ENCODE results near the gene POLR3E.
A peak's percentile ranks its signal among the peaks of the same experiment; 100 is the strongest.
"Not testable (repeated sequence)": the region's sequence is repeated elsewhere in the genome, so short reads cannot be mapped to it uniquely, and the experiment has no call there.

POLR3E gene

DNA sequence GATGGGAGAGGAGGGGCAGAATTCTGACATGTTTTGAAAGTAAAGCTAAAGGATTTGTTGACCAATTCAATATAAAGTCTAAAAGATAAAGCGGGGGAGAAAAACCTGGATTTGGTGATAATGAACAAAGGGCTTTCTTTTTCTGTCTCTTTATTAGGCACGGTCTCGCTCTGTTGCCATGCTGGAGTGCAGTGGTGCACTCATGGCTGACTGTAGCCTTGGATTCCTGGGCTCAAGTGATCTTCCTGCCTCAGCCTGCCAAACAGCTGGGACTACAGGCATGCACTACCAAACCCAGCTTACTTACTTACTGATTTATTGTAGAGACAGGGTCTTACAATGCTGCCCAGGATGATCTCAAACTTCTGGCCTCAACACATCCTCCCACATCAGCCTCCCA, 69.7 kb downstream of the POLR3E start:
- H3K9me3 ChIP-seq (ENCODE audit: control insufficient read depth, insufficient read depth, low read length), result no peaks in the 10 kb centered on the region
- H3K27me3 ChIP-seq (ENCODE audit: control insufficient read depth, insufficient read depth, low read length), result no peaks in the 10 kb centered on the region
- H3K36me3 ChIP-seq (ENCODE audit: control insufficient read depth, insufficient read depth, low read length), result no peaks in the 10 kb centered on the region
- no peaks in the 10 kb centered on the region for H3K4me1 ChIP-seq (ENCODE audit: control insufficient read depth, insufficient read depth, low read length)
- WGBS (ENCODE audit: insufficient coverage, insufficient read length), result no CpG with 5 or more reads among the region's 3 CpGs
- no peak for DNase-seq (ENCODE audit: low read depth, low spot score)
- H3K27ac ChIP-seq (ENCODE audit: low read length), result no peak overlapping the region
- H3K4me3 ChIP-seq (ENCODE audit: low read length), result no peak overlapping the region

DNA sequence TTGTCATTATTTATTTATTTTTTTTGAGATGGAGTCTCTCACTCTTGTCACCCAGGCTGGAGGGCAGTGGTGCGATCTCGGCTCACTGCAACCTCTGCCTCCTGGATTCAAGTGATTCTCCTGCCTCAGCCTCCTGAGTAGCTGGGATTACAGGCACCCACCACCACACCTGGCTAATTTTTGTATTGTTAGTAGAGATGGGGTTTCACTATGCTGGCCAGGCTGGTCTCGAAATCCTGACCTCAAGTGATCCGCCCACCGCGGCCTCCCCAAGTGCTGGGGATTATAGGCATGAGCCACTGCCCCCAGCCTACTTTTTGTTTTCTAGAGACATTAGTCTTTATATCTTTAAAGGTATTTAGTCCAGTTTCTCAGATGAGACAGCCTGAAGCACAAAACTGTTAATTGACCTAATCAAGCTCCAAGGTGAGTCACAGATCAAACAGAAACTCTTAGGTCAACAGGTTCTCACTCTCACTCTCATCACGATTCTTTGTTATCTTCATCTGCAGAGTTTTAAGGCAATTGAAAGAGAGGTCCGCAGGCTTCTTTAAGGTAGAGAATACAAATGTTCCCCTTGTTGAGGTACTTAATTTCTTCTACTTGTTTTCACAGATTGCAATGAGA, 71.1 kb downstream of the POLR3E start:
- H3K9me3 ChIP-seq (ENCODE audit: control insufficient read depth, insufficient read depth, low read length); H3K4me3 ChIP-seq (ENCODE audit: low read length); H3K27ac ChIP-seq (ENCODE audit: low read length); DNase-seq (ENCODE audit: low read depth, low spot score); H3K36me3 ChIP-seq (ENCODE audit: control insufficient read depth, insufficient read depth, low read length); H3K27me3 ChIP-seq (ENCODE audit: control insufficient read depth, insufficient read depth, low read length); H3K4me1 ChIP-seq (ENCODE audit: control insufficient read depth, insufficient read depth, low read length): not testable (repeated sequence)
- no CpG with 5 or more reads among the region's 8 CpGs for WGBS (ENCODE audit: insufficient coverage, insufficient read length)

DNA sequence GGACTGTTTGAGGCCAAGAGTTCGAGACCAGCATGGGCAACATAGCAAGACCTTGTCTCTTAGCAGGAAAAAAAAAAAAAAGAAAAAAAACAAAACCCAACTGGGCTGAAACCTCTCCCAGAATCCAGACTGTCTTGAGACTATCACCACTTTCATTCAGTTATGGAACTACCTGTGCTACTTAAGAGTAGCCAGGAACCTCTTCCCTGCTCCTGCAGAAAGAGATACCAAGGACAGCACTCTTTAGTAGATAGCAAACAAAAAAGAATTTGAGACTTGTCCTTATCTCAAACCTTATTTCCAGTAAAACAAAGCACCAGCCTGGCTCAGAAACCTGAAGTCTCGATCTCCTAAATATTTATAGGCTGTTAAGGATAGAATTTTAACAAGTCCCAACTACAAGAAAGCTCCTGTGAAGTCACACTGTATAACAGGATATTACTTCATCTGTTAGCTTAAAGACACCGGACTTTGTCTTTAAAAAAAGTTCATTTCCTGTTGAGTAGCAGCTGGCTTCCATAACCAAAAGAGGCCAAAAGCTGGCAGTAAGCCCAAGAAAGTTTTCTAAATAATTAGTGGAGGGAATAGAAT, 72.1 kb downstream of the POLR3E start:
- Histone ChIP-seq H3K27me3 (ENCODE audit: control insufficient read depth, insufficient read depth, low read length) (no peaks in the 10 kb centered on the region), H3K4me1 (ENCODE audit: control insufficient read depth, insufficient read depth, low read length) (no peaks in the 10 kb centered on the region), H3K27ac (ENCODE audit: low read length) (no peak overlapping the region), H3K4me3 (ENCODE audit: low read length) (no peak overlapping the region), H3K36me3 (ENCODE audit: control insufficient read depth, insufficient read depth, low read length) (no peaks in the 10 kb centered on the region), H3K9me3 (ENCODE audit: control insufficient read depth, insufficient read depth, low read length) (no peaks in the 10 kb centered on the region)
- DNase-seq (ENCODE audit: low read depth, low spot score), result no peak
- WGBS (ENCODE audit: insufficient coverage, insufficient read length), result no CpG with 5 or more reads among the region's 3 CpGs

DNA sequence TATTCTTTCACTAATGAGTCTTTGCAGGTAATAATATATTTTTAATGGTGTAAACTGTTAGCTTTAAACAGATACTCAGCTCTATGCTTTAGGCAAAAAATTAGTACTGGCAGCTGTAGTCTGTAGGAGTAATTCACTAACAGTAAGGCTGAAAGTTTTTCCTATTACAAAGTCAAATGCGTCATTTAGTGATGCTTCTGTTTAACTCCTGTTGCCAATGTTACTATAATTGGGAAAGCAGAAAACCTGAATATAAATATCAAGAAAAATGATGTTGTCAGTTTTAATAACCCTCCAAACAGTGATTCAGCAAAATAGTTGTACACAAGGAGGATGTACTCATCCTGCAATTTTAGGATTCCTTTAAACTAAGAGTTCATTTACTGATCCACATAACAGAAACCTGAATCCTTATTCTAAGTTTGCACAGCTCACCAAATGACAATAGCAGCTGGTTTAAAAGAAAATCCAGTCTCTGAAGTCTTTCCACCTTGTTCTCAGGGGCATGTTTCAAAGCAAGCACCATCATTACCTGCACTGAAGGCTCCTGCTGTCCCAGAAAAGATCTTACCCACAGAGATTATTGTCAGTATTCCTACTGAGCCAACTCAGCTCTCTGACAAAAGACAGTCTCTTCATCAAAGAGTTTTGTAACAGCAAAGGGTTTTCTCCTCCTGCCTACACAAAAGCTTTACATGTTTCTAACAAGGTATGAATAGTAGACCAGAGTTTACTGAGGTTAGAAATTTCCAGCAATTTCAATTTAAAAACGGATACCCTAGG, 73.0 kb downstream of the POLR3E start:
- WGBS (ENCODE audit: insufficient coverage, insufficient read length), result no CpG with 5 or more reads among the region's 2 CpGs
- no peaks in the 10 kb centered on the region for H3K27me3 ChIP-seq (ENCODE audit: control insufficient read depth, insufficient read depth, low read length)
- H3K36me3 ChIP-seq (ENCODE audit: control insufficient read depth, insufficient read depth, low read length), result no peaks in the 10 kb centered on the region
- no peak overlapping the region for H3K27ac ChIP-seq (ENCODE audit: low read length)
- H3K4me1 ChIP-seq (ENCODE audit: control insufficient read depth, insufficient read depth, low read length), result no peaks in the 10 kb centered on the region
- no peak overlapping the region for H3K4me3 ChIP-seq (ENCODE audit: low read length)
- H3K9me3 ChIP-seq (ENCODE audit: control insufficient read depth, insufficient read depth, low read length), result no peaks in the 10 kb centered on the region
- DNase-seq (ENCODE audit: low read depth, low spot score), result no peak

DNA sequence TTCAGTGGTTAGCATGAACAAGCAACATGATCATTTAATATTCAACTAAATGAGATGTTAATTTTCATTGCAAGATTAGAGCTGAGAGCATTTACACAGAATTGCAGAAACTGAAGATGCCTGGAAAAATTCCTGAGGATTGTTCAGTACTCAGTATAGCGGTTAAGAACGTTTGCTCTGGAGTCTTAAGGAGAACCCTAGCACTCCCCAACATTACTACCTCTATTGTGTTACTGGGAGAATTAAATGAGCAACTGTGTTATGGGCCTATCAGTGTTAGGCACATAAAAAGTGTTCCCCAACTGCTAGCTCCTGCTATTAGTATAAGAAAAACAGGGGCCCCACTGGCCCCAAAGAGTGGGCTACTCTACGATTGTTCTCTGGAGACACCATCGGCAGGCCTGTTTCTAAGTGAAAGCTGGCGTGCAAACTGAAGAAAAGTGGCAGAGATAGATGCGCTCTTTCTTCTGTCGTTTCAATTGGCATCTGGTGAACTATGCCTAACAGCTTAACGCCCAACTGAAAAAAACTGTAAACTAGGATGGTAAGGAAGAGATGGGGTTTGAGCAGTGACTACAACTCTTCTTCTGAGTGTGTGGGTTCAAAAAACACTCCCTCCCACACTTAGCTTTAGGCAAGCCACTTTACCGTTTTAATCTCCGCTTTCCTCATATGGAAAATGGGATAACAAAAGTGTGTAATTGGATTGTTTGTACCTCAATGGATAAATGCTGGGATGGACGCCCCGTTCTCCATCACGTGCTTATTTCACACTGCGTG, 75.9 kb downstream of the POLR3E start:
- Histone ChIP-seq H3K4me3 (ENCODE audit: low read length) (peak overlapping the region; percentile 70; the same call in 1 of the 2 replicates), H3K36me3 (ENCODE audit: control insufficient read depth, insufficient read depth, low read length) (no peaks in the 10 kb centered on the region), H3K27ac (ENCODE audit: low read length) (no peak overlapping the region), H3K27me3 (ENCODE audit: control insufficient read depth, insufficient read depth, low read length) (no peaks in the 10 kb centered on the region), H3K4me1 (ENCODE audit: control insufficient read depth, insufficient read depth, low read length) (no peaks in the 10 kb centered on the region), H3K9me3 (ENCODE audit: control insufficient read depth, insufficient read depth, low read length) (no peaks in the 10 kb centered on the region)
- WGBS (ENCODE audit: insufficient coverage, insufficient read length), result no CpG with 5 or more reads among the region's 14 CpGs
- no peak for DNase-seq (ENCODE audit: low read depth, low spot score)

DNA sequence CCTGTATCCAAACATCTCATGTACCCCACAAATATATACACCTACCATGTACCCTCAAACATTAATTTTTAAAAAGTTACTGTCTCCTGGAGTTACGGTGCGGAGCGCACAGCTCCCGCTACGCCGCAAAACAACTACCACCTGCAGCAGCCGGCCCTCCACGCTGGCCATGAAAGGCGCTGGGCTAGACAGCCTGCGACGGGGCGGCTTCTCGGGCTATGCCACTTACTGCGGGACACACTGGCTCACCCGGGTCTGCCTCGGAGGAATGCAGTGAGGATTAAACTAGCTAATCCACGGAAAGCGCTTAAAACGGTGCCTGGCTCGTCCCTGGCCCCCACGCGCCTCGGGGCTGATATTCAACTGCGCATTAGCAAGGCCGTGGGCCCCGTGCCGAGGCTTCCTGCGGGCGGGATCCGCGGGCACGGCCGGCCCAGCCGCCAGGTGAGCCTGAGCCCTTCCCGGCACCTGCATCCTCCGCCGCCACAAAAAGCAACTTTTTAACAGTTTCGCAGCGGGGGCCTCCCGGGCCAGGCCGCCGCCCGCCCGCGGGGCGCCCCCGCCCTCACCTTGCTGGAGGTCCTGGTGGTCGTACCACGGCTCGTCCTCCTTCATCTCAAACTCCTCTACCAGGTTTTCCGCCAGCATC, 76.6 kb downstream of the POLR3E start:
- Histone ChIP-seq H3K9me3 (ENCODE audit: control insufficient read depth, insufficient read depth, low read length) (no peaks in the 10 kb centered on the region), H3K27ac (ENCODE audit: low read length) (no peak overlapping the region), H3K4me1 (ENCODE audit: control insufficient read depth, insufficient read depth, low read length) (no peaks in the 10 kb centered on the region), H3K27me3 (ENCODE audit: control insufficient read depth, insufficient read depth, low read length) (no peaks in the 10 kb centered on the region), H3K36me3 (ENCODE audit: control insufficient read depth, insufficient read depth, low read length) (no peaks in the 10 kb centered on the region), H3K4me3 (ENCODE audit: low read length) (peak overlapping the region; percentile 70)
- no peak for DNase-seq (ENCODE audit: low read depth, low spot score)
- WGBS (ENCODE audit: insufficient coverage, insufficient read length), result no CpG with 5 or more reads among the region's 51 CpGs

DNA sequence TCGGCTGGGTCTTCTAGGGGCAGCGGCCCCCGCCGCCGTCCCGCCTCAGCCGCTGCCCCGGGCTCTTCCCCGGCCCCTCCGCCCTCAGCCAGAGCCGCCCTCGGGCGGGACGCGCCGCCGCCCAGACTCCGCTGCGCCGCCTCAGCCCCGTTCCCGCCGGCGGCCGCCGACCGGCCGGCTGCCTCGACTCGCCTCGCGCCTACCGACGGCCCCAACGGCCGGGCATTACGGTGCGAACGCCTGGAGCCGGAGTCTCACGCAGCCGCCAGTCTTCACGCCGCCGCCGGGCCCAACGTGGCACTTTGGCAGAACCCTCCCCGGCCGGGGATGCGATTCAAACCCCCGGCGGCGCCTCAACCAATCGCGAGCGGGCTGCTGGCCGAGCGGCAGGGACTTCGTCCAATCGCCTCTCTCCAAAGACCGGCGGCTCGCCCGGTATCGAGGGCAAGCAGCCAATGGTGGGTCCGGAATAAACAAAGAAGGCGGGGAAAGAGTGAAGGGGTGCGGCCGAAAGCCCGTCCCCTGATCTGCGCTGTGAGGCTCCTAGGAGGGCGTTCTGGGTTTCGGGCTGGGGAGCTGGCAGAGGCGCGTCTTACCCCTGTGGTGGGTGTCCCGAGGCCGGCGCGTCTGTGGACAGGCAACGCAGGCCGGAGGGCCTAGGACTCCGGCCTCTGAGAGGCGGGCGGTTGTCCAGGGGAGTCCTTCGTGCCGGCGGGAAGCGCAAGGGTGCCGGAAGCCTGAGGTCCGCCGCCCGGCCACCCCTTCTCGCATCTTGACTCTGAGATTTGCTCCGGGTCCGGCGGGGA, 77.3 kb downstream of the POLR3E start, which contains the start of gene CDR2:
Gene CDR2, minus strand, starts transcription at position 309 of the 806 bp plus-strand sequence. CDS start 310 bp downstream, outside the sequence.
- no CpG with 5 or more reads among the region's 96 CpGs for WGBS (ENCODE audit: insufficient coverage, insufficient read length)
- peak; percentile 88 for DNase-seq (ENCODE audit: low read depth, low spot score)
- H3K4me1 ChIP-seq (ENCODE audit: control insufficient read depth, insufficient read depth, low read length), result no peaks in the 10 kb centered on the region
- H3K9me3 ChIP-seq (ENCODE audit: control insufficient read depth, insufficient read depth, low read length), result no peaks in the 10 kb centered on the region
- no peaks in the 10 kb centered on the region for H3K36me3 ChIP-seq (ENCODE audit: control insufficient read depth, insufficient read depth, low read length)
- H3K27me3 ChIP-seq (ENCODE audit: control insufficient read depth, insufficient read depth, low read length), result no peaks in the 10 kb centered on the region
- peak within 1 kb of the TSS; percentile 72 for H3K4me3 ChIP-seq (ENCODE audit: low read length)
- H3K27ac ChIP-seq (ENCODE audit: low read length), result no peak within 1 kb of the TSS

DNA sequence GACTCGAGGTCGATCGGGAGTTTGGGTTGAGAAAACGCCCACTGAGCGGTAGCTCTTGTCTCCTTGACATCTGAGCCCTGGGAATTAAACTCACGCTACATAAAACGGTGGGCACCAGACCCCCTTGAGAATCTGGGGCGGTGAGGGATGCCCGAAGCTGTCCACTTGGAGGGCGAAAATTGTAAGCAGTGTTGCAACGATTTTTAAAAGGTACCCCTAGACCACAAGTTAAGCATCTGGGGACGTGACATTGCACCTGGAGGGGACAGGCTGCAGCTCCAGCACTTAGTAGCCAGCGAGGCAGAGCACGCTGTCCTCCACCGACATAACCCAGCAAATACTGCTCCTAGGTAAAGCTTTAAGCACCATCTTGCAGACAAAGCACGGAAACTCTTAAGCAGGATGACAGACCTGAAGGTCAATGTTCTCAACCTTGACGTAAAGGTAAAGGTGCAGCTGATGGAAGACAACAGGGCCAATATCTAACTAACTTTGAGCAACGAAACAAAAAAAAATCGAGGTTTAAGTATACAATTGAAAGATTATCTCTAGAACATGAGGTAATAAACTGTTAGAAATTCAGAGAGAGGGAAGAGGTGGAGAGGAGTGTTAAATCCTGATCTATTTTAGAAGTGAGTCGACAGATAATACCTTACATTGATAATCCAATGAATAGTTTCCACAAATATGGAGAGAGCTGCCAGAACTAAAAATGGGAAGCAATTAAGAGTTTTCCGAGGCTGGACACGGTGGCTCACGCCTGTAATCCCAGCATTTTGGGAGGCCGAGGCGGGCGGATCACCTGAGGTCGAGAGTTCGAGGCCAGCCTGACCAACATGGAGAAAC, 78.1 kb downstream of the POLR3E start:
- no peaks in the 10 kb centered on the region for H3K4me1 ChIP-seq (ENCODE audit: control insufficient read depth, insufficient read depth, low read length)
- H3K27ac ChIP-seq (ENCODE audit: low read length), result no peak overlapping the region
- peak overlapping the region; percentile 72; the same call in 1 of the 2 replicates for H3K4me3 ChIP-seq (ENCODE audit: low read length)
- WGBS (ENCODE audit: insufficient coverage, insufficient read length), result no CpG with 5 or more reads among the region's 28 CpGs
- H3K36me3 ChIP-seq (ENCODE audit: control insufficient read depth, insufficient read depth, low read length), result no peaks in the 10 kb centered on the region
- no peak for DNase-seq (ENCODE audit: low read depth, low spot score)
- no peaks in the 10 kb centered on the region for H3K9me3 ChIP-seq (ENCODE audit: control insufficient read depth, insufficient read depth, low read length)
- no peaks in the 10 kb centered on the region for H3K27me3 ChIP-seq (ENCODE audit: control insufficient read depth, insufficient read depth, low read length)
